Nephron progenitor cell (in vitro differentiated cells): ENCODE data around the gene RAP1B.

Experiments
- DNase-seq: peaks from one replicate; pipeline ENCODE4 v3.0.0; 2021
- H3K27ac Mint-ChIP-seq: 2 replicates; pipeline ENCODE4 v1.8.0; 2021; ENCODE audit warnings: mild to moderate bottlenecking, moderate library complexity, mixed read lengths
- H3K27me3 Mint-ChIP-seq: 2 replicates; pipeline ENCODE4 v1.8.0; 2021; ENCODE audit warnings: mild to moderate bottlenecking, low read depth, mixed read lengths; ENCODE audit not compliant: poor library complexity
- H3K36me3 Mint-ChIP-seq: 2 replicates; pipeline ENCODE4 v1.8.0; 2021; ENCODE audit warnings: low read depth, mixed read lengths
- H3K4me1 Mint-ChIP-seq: 2 replicates; pipeline ENCODE4 v1.8.0; 2021; ENCODE audit warnings: mixed read lengths
- H3K4me3 Mint-ChIP-seq: 2 replicates; pipeline ENCODE4 v1.8.0; 2021; ENCODE audit warnings: mild to moderate bottlenecking, moderate library complexity, mixed read lengths
- H3K9me3 Mint-ChIP-seq: 2 replicates; pipeline ENCODE4 v1.8.0; 2021; ENCODE audit warnings: mild to moderate bottlenecking, moderate library complexity, mixed read lengths
- TF ChIP-seq, protein P1 (sequence below): fragments of 200-600 bp; sonication (generic); IDR thresholded peaks from 2 replicates; pipeline ENCODE4 v1.5.0; 2021; ENCODE audit warnings: antibody characterized with exemption

Gene RAP1B

DNA sequence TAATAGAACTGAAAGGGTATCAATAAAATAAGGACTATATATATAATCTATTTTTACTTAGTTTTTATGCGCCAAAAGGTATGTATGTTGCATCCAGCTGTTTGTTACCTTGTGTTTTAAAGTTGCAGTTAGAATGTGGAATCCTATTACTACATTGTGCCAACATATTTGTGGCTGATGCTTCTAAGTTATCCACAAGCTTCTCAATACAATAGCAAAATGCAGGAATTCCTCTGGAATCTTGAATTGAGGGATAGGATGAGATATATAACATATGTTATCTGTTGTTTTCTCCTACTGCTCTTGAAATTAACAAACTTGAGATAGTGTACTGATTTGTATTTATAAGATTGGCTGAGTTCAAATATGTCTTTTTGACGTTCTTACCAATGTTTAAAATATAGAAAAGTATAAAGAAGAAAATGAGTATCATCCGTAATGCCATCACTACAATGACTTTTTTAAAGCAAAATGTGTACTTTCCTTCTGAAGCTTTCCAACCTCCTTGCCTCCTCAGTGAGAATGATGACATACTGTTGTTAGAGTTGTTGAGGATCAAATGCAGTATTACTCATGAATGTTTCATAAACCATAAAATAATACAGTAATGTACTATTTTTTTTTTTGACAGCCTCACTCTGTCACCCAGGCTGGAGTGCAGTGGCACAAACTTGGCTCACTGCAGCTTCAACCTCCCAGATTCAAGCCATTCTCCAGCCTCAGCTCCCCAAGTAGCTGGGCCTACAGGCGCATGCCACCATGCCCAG is 6.6 kb downstream of the RAP1B start:
- Mint-ChIP-seq H3K27ac (no peak overlapping the region), H3K9me3 (peaks cover 4% of the 10 kb centered on the region), H3K36me3 (peaks cover 51% of the 10 kb centered on the region), H3K27me3 (no peaks in the 10 kb centered on the region), H3K4me3 (no peak overlapping the region), H3K4me1 (peaks cover 49% of the 10 kb centered on the region)
- no peak for DNase-seq
- TF ChIP-seq, protein P1, sequence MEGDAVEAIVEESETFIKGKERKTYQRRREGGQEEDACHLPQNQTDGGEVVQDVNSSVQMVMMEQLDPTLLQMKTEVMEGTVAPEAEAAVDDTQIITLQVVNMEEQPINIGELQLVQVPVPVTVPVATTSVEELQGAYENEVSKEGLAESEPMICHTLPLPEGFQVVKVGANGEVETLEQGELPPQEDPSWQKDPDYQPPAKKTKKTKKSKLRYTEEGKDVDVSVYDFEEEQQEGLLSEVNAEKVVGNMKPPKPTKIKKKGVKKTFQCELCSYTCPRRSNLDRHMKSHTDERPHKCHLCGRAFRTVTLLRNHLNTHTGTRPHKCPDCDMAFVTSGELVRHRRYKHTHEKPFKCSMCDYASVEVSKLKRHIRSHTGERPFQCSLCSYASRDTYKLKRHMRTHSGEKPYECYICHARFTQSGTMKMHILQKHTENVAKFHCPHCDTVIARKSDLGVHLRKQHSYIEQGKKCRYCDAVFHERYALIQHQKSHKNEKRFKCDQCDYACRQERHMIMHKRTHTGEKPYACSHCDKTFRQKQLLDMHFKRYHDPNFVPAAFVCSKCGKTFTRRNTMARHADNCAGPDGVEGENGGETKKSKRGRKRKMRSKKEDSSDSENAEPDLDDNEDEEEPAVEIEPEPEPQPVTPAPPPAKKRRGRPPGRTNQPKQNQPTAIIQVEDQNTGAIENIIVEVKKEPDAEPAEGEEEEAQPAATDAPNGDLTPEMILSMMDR = no peak

DNA sequence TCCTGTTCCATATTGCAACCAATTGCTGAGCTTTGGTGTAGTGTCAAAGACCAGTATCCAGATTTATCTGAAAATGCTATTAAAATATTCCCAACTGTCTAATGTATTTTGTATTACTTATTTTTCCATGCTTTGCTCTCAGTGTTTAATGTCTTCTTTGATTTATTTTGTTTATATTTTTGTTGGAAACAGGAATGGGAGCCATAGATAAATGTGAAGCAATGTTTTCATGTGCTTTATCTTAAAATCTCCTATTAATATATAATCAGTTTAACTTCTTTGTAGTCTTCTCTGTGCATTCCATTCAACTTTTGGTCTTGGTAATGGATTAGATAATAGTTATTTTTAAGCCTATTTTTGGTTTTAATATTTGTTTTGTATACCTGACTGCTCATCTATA is 8.8 kb downstream of the RAP1B start:
- Mint-ChIP-seq H3K9me3 (peaks cover 16% of the 10 kb centered on the region), H3K27ac (no peak overlapping the region), H3K36me3 (peaks cover 54% of the 10 kb centered on the region), H3K4me3 (no peak overlapping the region), H3K4me1 (peaks cover 31% of the 10 kb centered on the region), H3K27me3 (no peaks in the 10 kb centered on the region)
- no peak for DNase-seq
- TF ChIP-seq, protein P1 = no peak

DNA sequence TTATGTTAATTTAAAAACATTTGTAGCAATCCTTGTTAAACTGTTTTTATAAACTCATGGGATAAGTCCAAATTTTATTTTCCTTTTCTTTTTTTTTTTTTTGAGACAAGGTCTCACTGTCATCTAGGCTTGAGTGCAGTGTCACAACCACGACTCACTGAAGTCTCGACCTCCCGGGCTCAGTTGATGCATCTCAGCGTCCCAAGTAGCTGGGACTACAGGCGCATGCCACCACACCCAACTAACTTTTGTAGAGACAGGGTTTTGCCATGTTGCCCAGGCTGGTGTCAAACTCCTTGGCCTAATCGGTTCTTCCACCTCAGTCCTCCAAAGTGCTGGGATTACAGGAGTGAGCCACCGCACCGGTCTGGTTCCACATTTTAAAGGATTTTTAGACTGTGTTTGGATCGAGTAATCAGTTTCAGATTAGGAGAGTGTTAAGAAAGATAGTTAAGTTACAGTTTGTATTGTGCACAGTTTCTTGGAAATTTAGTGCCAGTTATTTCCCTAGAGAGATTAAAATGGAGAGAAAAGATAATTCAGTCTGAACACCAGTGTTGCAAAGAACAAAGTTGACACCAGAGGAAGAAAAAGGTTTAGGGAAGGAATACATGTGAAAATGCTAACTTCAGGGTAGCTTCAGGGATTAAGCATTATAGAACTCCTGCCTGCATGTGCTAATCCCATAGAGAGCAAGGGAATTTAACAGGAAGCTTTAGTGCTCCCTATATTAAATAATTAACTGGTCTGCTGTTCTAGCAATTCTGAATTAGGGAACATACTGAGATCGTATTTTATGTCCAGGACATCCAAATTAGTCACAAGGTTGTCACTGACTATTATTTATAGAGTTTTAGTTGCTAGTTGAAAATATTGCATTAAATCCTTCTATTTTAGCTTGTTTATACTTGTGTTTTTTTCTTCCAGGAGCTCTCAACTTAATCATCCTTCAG is 10.1 kb downstream of the RAP1B start:
- DNase-seq = no peak
- Mint-ChIP-seq H3K27me3 (no peaks in the 10 kb centered on the region), H3K9me3 (peaks cover 20% of the 10 kb centered on the region)

DNA sequence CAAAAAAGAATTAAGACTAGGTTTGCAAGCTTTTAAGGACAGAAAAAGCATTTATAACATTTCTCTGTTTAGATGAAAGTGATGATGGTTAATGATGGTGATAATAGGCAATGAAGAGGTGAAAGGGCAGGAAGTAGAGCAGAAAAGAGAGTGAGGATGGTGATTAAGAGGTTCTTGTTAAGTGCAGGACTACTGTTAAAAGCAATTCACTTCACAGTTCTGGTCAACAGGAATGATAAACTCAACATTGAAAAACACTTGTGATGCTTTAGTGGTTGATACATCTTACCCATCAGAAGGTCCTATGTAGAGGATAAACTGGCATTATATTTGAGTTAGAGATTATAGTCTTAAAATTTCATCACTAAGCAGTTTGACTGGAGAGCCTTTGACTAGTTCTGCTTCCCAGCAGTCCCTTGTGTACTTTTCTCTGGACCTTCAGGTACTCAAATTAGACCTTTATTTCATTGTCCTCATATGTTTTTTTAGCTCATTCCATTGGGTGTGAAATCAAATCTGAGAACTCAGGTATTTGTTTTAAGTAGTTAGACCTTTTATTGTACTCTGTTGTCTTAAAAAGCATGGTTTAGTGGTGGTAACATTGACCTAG is 10.9 kb downstream of the RAP1B start:
- no peak for DNase-seq
- no peaks in the 10 kb centered on the region for H3K27me3 Mint-ChIP-seq
- H3K4me3 Mint-ChIP-seq = no peak overlapping the region
- no peak overlapping the region for H3K27ac Mint-ChIP-seq
- TF ChIP-seq, protein P1 = no peak
- peaks cover 21% of the 10 kb centered on the region for H3K4me1 Mint-ChIP-seq
- peaks cover 27% of the 10 kb centered on the region for H3K9me3 Mint-ChIP-seq
- H3K36me3 Mint-ChIP-seq = peaks cover 61% of the 10 kb centered on the region

More for the DNA sequence above, 10.1 kb downstream of the RAP1B start:
- H3K27ac Mint-ChIP-seq = peak overlapping the region; percentile 5
- peaks cover 54% of the 10 kb centered on the region for H3K36me3 Mint-ChIP-seq
- TF ChIP-seq, protein P1 = no peak
- H3K4me3 Mint-ChIP-seq = no peak overlapping the region
- peaks cover 21% of the 10 kb centered on the region for H3K4me1 Mint-ChIP-seq

DNA sequence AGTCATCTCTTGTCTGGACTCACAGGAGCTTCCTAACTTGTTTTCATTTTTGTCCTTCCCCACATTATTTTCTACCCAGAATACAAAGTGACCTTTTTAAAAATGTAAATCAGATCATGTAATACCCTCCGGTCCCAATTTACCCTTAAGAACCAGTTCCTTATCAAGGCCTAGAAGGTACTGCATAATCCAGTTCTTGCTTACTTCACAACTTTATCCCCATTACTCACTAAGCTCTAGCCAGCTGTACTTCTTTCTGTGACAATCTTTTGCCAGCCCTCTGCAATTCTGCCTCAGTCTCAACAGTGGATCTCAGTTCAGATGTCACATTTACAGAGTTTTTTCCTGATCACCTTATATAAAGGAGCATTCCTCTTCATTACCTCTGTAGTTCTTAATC is 11.6 kb downstream of the RAP1B start:
- Mint-ChIP-seq H3K4me1 (peaks cover 21% of the 10 kb centered on the region), H3K27ac (no peak overlapping the region)

More for the DNA sequence above, 11.6 kb downstream of the RAP1B start:
- H3K4me3 Mint-ChIP-seq = no peak overlapping the region
- peaks cover 34% of the 10 kb centered on the region for H3K9me3 Mint-ChIP-seq
- DNase-seq = no peak
- no peaks in the 10 kb centered on the region for H3K27me3 Mint-ChIP-seq
- peaks cover 68% of the 10 kb centered on the region for H3K36me3 Mint-ChIP-seq
- TF ChIP-seq, protein P1 = no peak
